Raji (cell line): Measurements from ENCODE around the gene NME3.

ENCODE experiments used
- POLR2A ChIP-seq: IDR thresholded peaks from 2 replicates; pipeline ENCODE4 v1.6.1; 2011; ENCODE audit warnings: low read depth, low read length, control low read depth; ENCODE audit not compliant: insufficient read depth

Gene NME3

GRCh38 chr16:1721372-1721771 lies 50.0 kb downstream of the NME3 start:
- TF ChIP-seq POLR2A, result no peak
